Muscle of back (tissue), 11 donors: ENCODE data around the gene ZNF688. TPM values are rescaled to one million over a fixed set of nuclear protein-coding genes. Genes with fewer than 3 reads are reported as not detected.

ENCODE experiments used
- DNase-seq, 3 donors: peaks; one replicate each; pipeline versions ENCODE4 v3.0.0 to v3.0.0-alpha.2; 2013
- polyA plus RNA-seq, 10 donors: library from polyadenylated mRNA; unstranded; fragments of 120-200 nt; gene quantifications; one replicate each; pipeline ENCODE4 v1.2.1, GENCODE V29; 2013; ENCODE audit not compliant: insufficient read length in 10 of 10

The ZNF688 gene
- polyA plus RNA-seq, 10 donors: 5.9 to 10.1 (median 8.1) TPM

DNA sequence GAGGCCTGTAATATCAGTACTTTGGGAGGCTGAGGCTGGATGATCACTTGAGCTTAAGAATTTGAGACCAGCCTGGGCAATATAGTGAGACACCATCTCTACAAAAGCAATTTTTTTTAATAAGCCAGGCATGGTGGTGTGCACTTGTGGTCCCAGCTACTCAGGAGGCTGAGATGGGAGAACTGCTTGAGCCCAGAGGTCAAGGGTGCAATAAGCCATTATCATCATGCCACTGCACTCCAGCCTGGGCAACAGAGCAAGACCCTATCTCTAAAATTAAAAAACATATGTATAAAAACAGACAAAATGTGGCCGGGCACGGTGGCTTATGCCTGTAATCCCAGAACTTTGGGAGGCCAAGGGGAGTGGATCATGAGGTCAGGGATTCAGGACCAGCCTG is 17.1 kb upstream of the ZNF688 start:
- DNase-seq: no peak

DNA sequence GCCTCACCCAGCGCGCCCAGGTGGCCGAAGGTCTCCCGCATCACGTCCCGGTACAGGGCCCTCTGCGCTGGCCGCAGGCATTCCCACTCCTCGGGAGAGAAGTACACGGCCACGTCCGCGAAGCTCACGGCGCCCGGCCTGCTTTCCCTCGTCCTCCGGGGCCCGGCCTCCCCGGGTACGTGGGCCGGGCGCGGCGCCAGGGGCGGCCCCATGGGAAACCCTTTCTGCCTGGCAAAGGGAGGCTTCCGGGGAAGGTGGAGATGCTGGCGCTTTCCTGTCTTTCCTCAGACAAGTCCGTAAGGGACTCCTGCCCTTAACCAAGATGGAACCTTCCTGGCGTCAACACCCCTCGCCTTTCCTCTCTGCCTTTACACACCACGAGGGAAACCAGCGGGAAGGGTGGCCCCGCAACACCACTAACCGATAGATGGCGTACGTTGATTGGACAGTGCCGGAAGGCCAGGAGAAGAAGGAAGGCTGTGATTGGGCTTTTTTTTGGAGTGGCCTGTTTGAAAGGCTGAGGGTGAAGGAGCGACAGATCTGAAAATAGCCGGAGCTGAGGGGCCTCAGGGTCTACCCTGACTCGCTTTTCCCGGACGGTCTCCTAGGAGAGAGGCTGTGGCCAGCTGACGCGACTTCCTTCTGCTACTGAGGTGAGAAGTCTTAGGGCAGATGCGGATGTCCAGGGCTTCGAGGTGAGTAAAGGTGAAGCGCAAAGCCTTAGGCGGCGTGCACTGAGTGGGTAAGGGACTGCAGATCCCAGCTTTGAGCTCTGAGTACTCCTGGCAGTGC is 14.1 kb upstream of the ZNF688 start, which contains the start of gene ZNF785:
Gene ZNF785 (minus strand): TSS at position 298 of the 792 bp plus-strand sequence. CDS start 86 bp downstream, at position 212.
- DNase-seq: peak; percentile 98 to 99 (median 99)

DNA sequence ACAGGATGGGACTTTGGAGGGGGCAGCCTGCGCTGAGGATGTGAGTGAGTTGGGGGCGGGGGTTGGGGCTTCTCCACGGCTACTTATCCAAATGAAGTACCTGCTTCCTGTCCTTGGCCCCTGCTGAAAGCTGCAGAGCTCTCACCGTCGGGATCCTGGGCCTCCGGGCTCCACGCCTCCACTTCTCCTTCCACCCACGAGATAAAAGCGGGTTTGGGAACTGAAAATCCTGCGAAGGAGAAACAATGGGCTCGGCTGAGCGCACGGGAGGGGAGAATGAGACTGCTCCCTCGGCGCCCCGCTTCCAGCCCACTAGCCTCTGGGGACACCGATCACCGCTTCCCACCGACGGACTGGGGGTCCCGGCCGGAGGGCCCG is 13.5 kb upstream of the ZNF688 start:
- DNase-seq: no peak

DNA sequence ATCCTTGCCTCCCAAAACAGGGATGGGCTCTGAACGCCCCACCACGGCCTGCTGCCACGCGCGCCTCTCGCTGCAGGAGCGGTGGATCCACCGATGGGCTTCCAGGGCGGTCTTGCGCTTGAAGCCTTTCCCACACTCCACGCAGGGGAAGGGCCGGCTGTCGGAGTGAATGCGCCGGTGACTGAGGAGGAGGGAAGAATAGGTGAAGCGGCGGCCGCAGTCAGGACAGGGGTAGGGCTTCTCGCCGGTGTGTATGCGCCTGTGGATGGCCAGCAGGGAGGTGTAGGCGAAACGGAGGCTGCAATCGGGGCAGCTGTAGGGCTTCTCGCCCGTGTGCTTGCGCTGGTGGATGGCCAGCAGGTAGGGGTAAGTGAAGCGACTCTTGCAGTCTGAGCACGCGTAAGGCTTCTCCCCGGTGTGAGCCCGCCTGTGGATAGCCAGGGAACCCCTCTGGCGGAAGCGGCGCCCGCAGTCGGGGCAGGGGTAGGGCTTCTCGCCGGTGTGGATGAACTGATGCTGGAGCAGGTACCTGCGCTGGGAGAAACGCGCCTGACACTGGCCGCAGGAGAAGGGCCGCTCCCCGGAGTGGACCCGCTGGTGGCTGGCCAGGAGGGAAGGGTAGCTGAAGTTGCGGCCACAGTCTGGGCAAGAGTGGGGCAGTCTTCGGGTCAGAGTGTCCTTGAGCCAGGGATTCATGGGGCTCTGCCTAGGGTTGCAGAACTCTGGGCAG is 11.3 kb upstream of the ZNF688 start:
- DNase-seq: no peak

DNA sequence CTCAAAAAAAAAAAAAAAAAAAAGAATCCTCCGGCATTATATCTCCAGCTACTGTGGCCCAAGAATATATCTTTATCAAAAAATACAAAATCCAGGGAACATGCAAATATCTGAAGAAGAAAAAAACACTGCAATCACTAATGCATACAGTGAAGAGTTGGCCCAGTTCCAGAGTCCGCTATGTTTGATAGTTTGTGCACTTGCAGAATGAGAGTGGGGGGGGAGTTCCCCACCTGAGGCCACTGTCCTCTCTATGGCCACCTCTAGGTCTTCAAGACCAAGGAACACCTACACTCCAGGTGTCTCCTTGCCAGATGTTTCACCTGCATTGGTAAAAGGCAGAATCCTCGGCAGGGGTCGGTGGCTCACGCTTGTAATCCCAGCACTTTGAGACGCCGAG is 9.9 kb upstream of the ZNF688 start:
- no peak for DNase-seq

DNA sequence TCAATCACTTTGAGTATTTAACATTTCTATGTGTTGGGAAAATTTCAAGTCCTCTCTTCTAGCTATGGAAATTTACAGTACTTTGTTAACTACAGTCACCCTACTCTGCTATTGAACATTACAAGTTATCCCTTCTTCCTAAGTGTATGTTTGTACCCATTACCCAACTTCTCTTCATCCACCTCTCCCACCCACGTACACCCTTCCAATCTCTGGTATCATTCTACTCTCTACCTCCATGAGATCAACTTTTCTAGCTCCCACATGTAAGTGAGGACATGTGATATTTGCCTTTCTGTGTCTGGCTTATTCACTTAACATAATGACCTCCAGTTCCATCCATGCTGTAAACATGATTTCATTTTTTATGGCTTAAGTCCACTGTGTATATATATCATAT is 3.2 kb upstream of the ZNF688 start:
- no peak for DNase-seq

DNA sequence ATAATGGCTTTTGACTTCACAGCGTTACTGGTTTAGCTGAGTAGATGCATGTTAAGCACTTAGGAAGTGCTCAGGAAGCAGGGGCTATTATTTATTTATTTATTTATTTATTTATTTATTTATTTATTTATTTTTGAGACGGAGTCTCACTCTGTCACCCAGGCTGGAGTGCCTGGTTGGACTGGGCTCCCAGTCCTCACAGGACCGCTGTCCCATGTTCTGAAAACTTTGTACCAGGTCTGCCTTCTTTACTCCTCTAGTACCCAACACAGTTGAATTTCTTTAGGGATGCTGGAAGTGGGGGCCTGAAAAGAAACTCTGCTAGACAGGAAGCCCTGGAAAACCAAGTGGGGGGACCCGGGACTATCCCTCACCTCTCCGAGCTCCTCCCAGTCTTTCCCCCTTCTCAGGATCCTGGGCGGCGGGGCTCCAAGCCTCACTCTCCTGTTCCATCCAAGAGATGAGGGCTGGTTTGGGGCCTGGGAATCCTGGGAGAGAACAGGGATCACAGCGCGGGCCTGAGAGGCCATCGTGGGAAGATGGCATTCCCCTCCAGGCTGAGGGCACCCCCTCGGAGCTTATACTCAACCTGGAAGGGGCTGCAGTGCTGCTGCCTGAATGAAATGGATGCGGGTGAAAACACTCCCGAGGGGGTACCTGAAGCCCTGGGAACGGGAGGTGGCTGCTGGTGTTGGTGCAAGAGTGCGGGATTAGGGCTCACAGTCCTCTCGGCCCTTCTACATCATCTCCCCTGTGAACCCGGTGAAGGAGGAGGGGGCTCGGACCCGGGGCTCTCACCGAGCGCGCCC is 674 bp downstream of the ZNF688 start:
- DNase-seq: peak in 2 of 3 donors; percentile 43 to 84

DNA sequence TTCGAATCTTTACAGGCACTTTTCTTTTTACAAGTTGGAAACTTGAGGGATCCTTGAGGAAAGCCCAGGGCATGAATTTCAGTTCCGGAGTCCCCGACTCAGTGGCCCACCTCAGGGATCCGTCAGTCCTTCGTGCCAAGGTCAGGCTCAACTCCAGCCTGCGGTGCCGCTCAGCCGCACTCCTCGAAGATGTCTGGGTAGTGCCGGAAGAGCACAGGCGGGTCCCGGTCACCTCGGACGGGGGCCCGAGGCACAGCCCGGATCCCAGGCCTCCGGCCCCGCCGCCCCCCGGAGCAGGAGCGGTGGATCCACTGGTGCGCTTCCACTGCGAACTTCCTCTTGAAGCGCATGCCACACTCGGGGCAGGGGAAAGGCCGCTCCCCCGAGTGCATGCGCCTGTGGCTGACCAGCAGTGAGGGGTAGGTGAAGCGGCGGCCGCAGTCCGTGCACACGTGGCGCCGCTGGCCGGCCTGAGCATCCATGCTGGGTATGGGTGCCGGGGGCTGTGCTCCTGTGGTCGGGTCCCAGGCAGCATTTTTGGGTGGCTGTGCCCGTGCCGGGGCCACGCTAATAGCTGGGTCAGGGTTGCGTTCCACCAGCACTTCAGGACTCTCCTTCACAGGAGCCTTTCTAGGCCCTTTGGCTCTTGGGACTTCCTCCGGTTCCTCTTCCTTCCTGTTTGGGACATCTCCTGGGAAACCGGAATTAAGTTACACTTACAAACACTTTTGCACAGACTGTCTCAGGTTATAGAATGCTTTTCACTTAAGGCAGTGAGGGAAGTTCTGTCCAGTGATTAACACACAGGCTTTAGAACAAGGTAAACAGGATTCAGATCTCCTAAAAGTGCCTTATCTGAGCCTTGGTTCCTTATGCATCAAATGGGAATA is 1.5 kb downstream of the ZNF688 start:
- DNase-seq: peak in 1 of 3 donors; percentile 40

DNA sequence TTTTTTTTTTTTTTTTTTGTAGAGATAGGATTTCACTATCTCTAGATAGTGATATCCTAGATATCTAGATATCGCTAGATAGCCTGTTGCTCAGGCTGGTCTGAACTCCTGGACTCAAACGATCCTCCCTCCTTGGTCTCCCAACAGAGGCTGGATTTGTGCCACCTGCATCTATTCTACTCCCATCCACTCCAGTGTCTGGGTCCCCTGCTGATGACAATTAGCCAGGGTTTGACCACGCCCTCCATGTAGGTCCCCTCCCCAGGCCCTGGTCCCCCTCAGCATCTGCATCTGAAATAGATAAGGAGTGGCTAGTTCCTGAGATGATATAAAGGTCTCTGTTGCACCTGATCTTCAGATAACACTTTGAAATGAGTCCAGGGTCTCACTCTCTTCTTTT is 2.2 kb downstream of the ZNF688 start:
- DNase-seq: no peak

DNA sequence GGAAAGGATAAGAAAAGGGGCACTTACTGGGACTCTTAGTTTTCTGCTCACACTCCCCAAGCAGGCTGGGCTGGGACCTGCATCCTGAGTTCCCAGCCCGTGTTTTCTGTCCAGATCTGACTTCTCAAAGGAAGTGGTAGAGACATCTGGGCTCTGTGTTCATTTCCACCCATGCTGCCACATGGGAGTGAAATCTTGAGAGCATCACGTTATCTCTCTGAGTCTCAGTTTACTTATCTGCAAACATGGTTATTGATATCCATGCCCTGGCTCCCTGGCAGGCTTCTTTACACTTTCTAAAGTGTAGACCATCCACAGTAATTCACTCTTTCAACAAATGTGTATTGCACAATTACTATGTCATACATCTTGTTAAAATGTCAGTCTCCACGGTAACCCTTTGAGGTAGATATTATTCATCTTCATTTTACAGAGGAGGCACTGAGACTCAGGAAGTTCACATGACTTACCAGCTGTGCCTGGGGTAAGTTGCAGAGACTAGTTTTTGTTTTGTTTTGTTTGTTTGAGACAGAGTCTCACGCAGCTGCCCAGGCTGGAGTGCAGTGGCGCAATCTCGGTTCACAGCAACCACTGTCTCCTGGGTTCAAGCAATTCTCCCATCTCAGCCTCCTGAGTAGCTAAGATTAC is 3.4 kb downstream of the ZNF688 start:
- DNase-seq: no peak

DNA sequence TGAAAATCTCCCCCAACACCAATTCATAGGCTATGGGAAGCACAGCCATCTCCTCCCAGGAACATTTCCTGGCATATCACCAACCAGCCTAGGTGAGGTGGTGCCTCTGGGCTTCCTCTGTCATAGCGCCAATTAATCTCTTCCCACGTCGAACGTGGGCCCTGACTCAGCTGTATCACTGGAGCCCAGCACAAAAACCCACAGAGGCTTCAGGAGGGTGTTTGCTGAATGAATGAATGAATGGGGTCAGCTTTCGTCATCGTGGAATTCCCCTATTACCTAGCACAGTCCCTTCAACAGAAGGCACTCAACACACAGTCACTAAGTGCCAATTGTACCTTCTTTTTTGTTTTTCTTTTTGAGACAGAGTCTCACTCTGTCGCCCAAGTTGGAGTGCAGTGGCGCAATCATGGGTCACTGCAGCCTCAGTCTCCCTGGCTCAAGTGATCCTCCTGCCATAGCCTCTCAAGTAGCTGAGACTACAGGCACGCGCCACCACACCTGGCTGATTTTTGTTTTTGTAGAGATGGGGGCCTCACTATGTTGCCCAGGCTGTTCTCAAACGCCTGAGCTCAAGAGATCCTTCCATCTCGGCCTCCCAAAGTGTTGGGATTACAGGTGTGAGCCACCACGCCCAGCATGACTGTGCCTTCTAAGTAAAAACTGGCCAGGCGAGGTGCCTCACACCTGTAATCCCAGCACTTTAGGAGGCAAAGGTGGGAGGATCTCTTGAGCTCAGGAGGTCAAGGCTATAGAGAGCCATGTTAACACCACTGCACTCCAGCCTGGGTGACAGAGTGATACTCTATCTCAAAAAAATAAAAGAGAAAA is 4.1 kb downstream of the ZNF688 start:
- no peak for DNase-seq

DNA sequence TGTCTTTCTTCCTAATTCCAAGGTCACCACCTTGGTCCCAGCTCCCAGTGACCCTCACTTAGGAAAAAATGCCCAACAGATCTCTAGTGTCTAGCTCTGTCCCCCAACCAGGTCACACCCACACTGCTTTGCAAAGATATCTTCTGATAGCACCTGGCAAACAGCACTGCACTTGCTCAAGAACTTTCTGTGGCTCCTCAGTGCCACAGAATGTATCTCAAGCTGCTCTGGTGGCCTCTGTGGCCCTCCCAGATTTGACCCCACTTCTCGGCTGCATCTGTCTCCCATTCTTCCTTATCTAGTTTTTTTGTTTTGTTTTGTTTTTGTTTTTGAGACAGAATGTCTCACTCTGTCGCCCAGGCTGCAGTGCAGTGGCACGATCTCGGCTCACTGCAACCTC is 5.0 kb downstream of the ZNF688 start:
- no peak for DNase-seq

DNA sequence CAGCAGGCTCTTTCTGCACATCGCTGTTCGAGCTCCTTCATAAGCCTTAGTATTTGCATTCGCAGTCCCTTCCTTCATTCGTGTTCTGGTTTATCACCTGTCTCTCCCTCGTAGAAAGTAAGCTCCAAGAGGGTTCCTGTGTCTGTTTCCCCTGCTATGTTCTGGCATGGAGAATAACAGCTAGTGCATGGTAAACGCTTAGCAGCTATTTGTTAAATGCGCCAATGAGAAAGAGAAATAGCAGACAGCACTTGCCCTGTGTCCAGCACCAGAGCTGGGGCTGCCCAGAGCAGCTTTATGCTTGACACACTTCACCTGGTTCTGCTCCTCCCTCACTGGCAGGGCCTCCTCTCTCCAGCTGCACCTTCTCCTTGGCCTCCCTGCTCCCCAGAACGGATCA is 5.5 kb downstream of the ZNF688 start:
- DNase-seq: no peak

DNA sequence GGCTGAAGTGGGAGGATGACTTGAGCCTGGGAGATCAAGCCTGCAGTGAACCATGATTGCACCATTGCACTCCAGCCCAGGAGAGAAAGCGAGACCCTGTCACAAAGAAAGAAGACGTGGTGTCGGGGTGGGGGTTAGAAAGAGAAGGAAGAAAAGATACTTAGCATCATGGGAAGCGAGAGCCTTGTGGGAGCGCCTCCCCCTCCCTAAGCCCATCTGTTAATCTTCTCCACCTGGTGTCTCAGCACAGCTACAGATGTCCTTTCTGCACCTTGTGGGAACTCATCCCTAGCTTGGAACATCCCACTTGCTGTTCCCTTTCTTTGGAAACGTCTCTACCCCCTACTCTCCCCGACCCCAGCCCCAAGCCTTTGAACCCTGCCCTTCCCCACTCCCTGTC is 6.0 kb downstream of the ZNF688 start:
- DNase-seq: no peak

DNA sequence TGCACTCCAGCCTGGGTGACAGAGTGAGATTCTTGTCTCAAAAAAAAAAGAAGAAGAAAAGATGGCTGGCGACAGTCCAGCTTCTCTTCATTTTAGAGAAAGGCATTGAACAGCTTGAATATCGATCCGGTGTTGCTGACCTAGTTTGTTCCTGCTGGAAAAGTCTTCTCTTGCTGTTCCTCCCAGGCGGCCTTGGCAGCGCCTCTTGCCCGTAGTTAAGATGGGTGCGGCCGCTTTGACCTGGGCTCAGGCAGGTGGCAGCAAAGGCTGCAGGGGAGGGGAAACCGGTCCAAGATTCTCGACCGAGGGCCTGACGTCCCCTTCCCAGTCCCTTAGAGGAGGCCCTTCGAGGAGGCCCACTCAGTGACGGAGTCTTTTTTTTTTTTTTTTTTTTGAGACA is 9.5 kb downstream of the ZNF688 start:
- DNase-seq: no peak

DNA sequence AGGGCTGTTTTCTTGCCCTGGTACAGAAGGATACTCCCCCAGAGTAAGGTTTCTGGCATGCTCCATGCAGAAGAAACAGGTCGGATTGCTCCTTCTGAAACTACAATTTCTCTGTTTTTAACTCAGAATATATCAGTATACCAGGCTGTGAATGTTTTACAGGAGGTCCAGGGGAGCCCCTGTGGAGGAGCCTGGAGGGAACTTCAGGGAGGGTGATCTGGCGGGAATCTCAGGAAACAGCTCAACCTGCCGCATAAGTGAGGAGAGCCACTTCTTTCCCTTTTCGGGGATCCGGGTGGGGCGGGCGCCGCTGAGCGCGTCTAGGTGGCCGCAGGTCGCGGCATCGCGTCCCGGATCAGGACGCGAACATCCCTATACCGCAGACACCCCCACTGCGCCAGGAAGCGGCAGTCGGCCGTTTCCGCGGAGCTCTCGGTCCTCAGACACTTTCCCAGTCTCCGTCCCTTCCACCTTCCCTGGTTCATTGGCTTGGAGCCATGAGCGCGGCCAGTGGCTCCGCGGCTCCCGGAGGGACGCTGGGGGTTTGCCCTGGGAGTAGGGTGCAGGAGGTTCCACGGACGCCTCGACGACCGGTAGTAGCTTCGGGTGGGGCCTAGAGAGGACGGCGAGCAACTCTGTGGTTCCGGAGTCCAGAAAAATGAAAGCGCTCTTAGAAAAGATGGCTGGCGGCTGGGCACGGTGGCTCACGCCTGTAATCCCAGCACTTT is 10.3 kb downstream of the ZNF688 start:
- DNase-seq: peak in 1 of 3 donors; percentile 51

DNA sequence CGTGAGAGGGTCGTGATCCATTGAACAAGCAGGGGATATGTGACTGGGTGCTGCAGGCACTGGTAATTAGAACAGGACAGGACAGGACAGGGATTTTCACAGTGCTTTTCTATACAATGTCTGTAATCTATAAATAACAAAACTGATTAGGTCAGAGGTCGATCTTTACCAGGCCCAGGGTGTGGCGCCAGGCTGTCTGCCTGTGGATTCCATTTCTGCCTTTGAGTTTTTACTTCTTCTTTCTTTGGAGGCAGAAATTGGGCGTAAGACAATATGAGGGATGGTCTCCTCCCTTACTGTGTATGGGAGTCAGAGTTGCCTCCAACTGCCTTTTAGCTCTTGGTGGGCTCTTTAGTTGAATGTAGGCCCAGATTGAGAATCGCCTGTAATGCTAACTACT is 11.8 kb downstream of the ZNF688 start:
- no peak for DNase-seq

DNA sequence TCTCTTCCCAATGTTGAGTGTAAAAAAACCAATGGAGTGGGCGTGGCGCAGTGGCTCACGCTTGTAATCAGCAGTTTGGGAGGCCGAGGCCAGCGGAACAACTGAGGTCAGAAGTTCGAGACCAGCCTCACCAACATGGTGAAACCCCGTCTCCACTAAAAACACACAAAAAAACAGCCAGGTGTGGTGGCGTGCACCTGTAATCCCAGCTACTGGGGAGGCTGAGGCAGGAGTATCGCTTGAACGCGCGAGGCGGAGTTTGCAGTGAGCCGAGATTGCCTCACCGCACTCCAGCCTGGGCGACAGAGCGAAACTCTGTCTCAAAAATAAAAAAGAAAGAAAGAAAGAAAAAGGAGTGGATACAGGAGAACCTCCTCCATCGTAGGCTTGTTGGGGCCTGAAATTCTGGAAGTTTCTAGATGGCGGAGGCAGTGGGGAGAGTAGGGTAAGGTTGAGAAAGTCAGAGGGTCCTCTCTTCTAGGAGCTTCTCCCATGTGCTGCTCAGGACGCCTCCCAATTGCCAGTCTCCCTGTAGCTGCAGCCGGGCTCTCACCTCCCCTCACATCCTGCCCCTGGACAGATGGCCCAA is 12.6 kb downstream of the ZNF688 start:
- DNase-seq: no peak
